OCI-LY3 (cell line): ENCODE data around the gene XRCC5.

ENCODE experiments used
- EZH2phosphoT487 ChIP-seq: fragments of 200-600 bp; shearing (Covaris generic); IDR thresholded peaks from 2 replicates; pipeline ENCODE4 v1.6.1; 2018; ENCODE audit warnings: antibody characterized with exemption, mixed run types, low read depth
- TF ChIP-seq, protein P1 (sequence below): fragments of 200-600, 300-600 bp; sonication (generic); IDR thresholded peaks from 2 replicates; pipeline ENCODE4 v1.5.1; 2014; ENCODE audit warnings: antibody characterized with exemption, low read length, low read depth

GRCh38 chr2:216206821-216207220 lies 97.7 kb downstream of the XRCC5 start:
- TF ChIP-seq, protein P1, sequence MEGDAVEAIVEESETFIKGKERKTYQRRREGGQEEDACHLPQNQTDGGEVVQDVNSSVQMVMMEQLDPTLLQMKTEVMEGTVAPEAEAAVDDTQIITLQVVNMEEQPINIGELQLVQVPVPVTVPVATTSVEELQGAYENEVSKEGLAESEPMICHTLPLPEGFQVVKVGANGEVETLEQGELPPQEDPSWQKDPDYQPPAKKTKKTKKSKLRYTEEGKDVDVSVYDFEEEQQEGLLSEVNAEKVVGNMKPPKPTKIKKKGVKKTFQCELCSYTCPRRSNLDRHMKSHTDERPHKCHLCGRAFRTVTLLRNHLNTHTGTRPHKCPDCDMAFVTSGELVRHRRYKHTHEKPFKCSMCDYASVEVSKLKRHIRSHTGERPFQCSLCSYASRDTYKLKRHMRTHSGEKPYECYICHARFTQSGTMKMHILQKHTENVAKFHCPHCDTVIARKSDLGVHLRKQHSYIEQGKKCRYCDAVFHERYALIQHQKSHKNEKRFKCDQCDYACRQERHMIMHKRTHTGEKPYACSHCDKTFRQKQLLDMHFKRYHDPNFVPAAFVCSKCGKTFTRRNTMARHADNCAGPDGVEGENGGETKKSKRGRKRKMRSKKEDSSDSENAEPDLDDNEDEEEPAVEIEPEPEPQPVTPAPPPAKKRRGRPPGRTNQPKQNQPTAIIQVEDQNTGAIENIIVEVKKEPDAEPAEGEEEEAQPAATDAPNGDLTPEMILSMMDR = no peak
- no peak for TF ChIP-seq EZH2phosphoT487
